ENCODE data around the gene CAMTA1.

The CAMTA1 gene

GRCh38 chr1:7652515-7653098 is 867.4 kb downstream of the CAMTA1 start:
- no peak for FAIRE-seq

- no peak for FAIRE-seq
These were observed 869.5 kb downstream of the CAMTA1 start for GRCh38 chr1:7654725-7655124.

- FAIRE-seq: no peak
These were observed 870.1 kb downstream of the CAMTA1 start for GRCh38 chr1:7655354-7655753.

GRCh38 chr1:7656557-7657215 is 871.4 kb downstream of the CAMTA1 start:
- FAIRE-seq: no peak

- FAIRE-seq: no peak
These were observed 872.2 kb downstream of the CAMTA1 start for GRCh38 chr1:7657287-7658016.

GRCh38 chr1:7658099-7658498 is 872.8 kb downstream of the CAMTA1 start:
- no peak for FAIRE-seq

- no peak for FAIRE-seq
These were observed 874.3 kb downstream of the CAMTA1 start for GRCh38 chr1:7659514-7659913.

GRCh38 chr1:7663451-7664146 is 878.3 kb downstream of the CAMTA1 start:
- no peak for FAIRE-seq

- FAIRE-seq: no peak
These were observed 879.1 kb downstream of the CAMTA1 start for GRCh38 chr1:7664147-7664892.

GRCh38 chr1:7664893-7665250 is 879.6 kb downstream of the CAMTA1 start:
- no peak for FAIRE-seq

GRCh38 chr1:7666249-7666648 is 881.0 kb downstream of the CAMTA1 start:
- no peak for FAIRE-seq

- FAIRE-seq: no peak
These were observed 881.9 kb downstream of the CAMTA1 start for GRCh38 chr1:7667159-7667558.

GRCh38 chr1:7667625-7668218 is 882.5 kb downstream of the CAMTA1 start:
- no peak for FAIRE-seq

- no peak for FAIRE-seq
These were observed 884.5 kb downstream of the CAMTA1 start for GRCh38 chr1:7669559-7670311.

- FAIRE-seq: no peak
These were observed 885.3 kb downstream of the CAMTA1 start for GRCh38 chr1:7670334-7671145.

- no peak for FAIRE-seq
These were observed 885.9 kb downstream of the CAMTA1 start for GRCh38 chr1:7671146-7671465.

GRCh38 chr1:7671676-7672075 is 886.4 kb downstream of the CAMTA1 start:
- FAIRE-seq: no peak

- no peak for FAIRE-seq
These were observed 887.6 kb downstream of the CAMTA1 start for GRCh38 chr1:7672864-7673263.

- FAIRE-seq: no peak
These were observed 889.7 kb downstream of the CAMTA1 start for GRCh38 chr1:7674972-7675371.

- FAIRE-seq: no peak
These were observed 890.4 kb downstream of the CAMTA1 start for GRCh38 chr1:7675431-7676273.

All from endometrium (tissue), 2 donors.